HepG2 (cell line): ENCODE results near the gene HPCAL1. TPM values are rescaled to one million over a fixed set of nuclear protein-coding genes. Genes with fewer than 3 reads are reported as not detected.

Experiments used
- ATAC-seq: fragments of 200-7000 bp; cut with Tn5 transposase; 3 replicates; pipeline ENCODE4 v1.9.1; 2020; ENCODE audit warnings: mild to moderate bottlenecking, moderate library complexity
- BruUV-seq: library from RNA; stranded (reverse); fragments of 400-500 nt; replicated peaks from 2 replicates; lab custom pipeline; 2021; lab: Mats Ljungman, UMichigan
- CTCF ChIA-PET: fragments of 300-600 bp; formaldehyde crosslinking; extraction: SDS; loops from one replicate; lab custom pipeline; 2021; ENCODE audit warnings: low total read pairs, inconsistent platforms, low intra/inter-chr PET ratio; lab: Yijun Ruan, JAX
- POLR2A ChIA-PET: fragments of 350-600 bp; sonication (Branson Sonifier 250); formaldehyde crosslinking; loops from one replicate; lab custom pipeline; 2020; ENCODE audit warnings: antibody characterized with exemption, inconsistent platforms; lab: Yijun Ruan, JAX
- DNase-seq: peaks from one replicate; pipeline ENCODE4 v3.0.0-alpha.2; 2015; ENCODE audit warnings: low spot score
- FAIRE-seq: peaks from 3 replicates; lab custom pipeline; 2011; peaks lifted over from hg19 to GRCh38; lab: Jason Lieb, UNC
- H2AFZ ChIP-seq: one replicate; pipeline ENCODE4 v1.6.1; 2011; ENCODE audit warnings: low read length, inconsistent platforms
- H3K27ac ChIP-seq: fragments of 300-600 bp; 3 replicates; pipeline ENCODE4 v1.8.0; 2011; ENCODE audit warnings: mixed run types, mild to moderate bottlenecking, mixed read lengths, low read length, inconsistent platforms; ENCODE audit not compliant: insufficient read depth; ENCODE audit errors: extremely low read length
- H3K27me3 ChIP-seq, 2 experiments: fragments of 200-600 bp in 1 of 2; 2 replicates in 1 of 2; 3 replicates in 1 of 2; pipeline versions ENCODE4 v1.6.0 to v1.8.0; 2011; ENCODE audit warnings: low read length in 2 of 2, mild to moderate bottlenecking in 2 of 2, moderate library complexity in 2 of 2, inconsistent platforms in 1 of 2; ENCODE audit not compliant: insufficient read depth in 2 of 2, control insufficient read depth in 1 of 2
- H3K36me3 ChIP-seq, 2 experiments: fragments of 200-600 bp in 1 of 2; replicated peaks in 1 of 2; 2 replicates in 1 of 2; 3 replicates in 1 of 2; pipeline versions ENCODE4 v1.5.1 to v1.8.0; 2011; ENCODE audit warnings: low read length in 2 of 2, inconsistent platforms in 1 of 2; ENCODE audit not compliant: insufficient read depth in 2 of 2, control insufficient read depth in 1 of 2
- H3K4me1 ChIP-seq: 2 replicates; pipeline ENCODE4 v1.5.1; 2012; ENCODE audit warnings: low read length, inconsistent platforms; ENCODE audit not compliant: insufficient read depth
- H3K4me2 ChIP-seq: 2 replicates; pipeline ENCODE4 v1.6.0; 2011; ENCODE audit warnings: low read depth, low read length, inconsistent platforms
- H3K4me3 ChIP-seq, 3 experiments: fragments of 200-600 bp in 1 of 3; sonication (generic), shearing (Covaris generic) in 1 of 3; replicated peaks in 1 of 3; 2 replicates each; pipeline ENCODE4 v1.5.1; 2011 to 2016; ENCODE audit warnings: low read length in 3 of 3, inconsistent platforms in 2 of 3, low read depth in 2 of 3, mild to moderate bottlenecking in 2 of 3, control low read depth in 1 of 3, mixed read lengths in 1 of 3; ENCODE audit not compliant: insufficient read depth in 1 of 3
- H3K79me2 ChIP-seq: one replicate; pipeline ENCODE4 v1.6.1; 2011; ENCODE audit warnings: low read length, inconsistent platforms; ENCODE audit not compliant: insufficient read depth
- H3K9ac ChIP-seq: 2 replicates; pipeline ENCODE4 v1.6.0; 2011; ENCODE audit warnings: mild to moderate bottlenecking, low read depth, low read length, inconsistent platforms; ENCODE audit not compliant: insufficient read depth
- H3K9me3 ChIP-seq: 2 replicates; pipeline ENCODE4 v1.5.1; 2012; ENCODE audit warnings: mild to moderate bottlenecking, low read length
- H4K20me1 ChIP-seq: 2 replicates; pipeline ENCODE4 v1.6.0; 2011; ENCODE audit warnings: inconsistent platforms, mild to moderate bottlenecking, low read length, moderate library complexity; ENCODE audit not compliant: insufficient read depth
- EHMT2 ChIP-seq: fragments of 200-600 bp; sonication (generic); IDR thresholded peaks from 2 replicates; pipeline ENCODE4 v1.7.0; 2017; ENCODE audit warnings: antibody characterized with exemption, low read depth, low read length, borderline replicate concordance
- FOXO1 ChIP-seq: sonication (generic); formaldehyde crosslinking; IDR thresholded peaks from 2 replicates; pipeline ENCODE4 v1.4.0; 2020; ENCODE audit warnings: missing genetic modification reagents
- MBD4 ChIP-seq: IDR thresholded peaks from 2 replicates; pipeline ENCODE4 v1.6.1; 2012; ENCODE audit warnings: low read length, inconsistent platforms, borderline replicate concordance
- RAD21 ChIP-seq: fragments of 450-650 bp; formaldehyde crosslinking; IDR thresholded peaks from 2 replicates; pipeline ENCODE4 v1.5.0; 2020; ENCODE audit warnings: mild to moderate bottlenecking
- ZBTB37 ChIP-seq: sonication (generic); formaldehyde crosslinking; IDR thresholded peaks from 2 replicates; pipeline ENCODE4 v1.4.0; 2020; ENCODE audit warnings: mild to moderate bottlenecking, missing genetic modification reagents
- ZNF501 ChIP-seq: sonication (generic); formaldehyde crosslinking; IDR thresholded peaks from 2 replicates; pipeline ENCODE4 v1.5.1; 2020; ENCODE audit warnings: mild to moderate bottlenecking, moderate library complexity, missing genetic modification reagents
- ZNF75D ChIP-seq: sonication (generic); formaldehyde crosslinking; IDR thresholded peaks from 2 replicates; pipeline ENCODE4 v1.8.1; 2023; ENCODE audit warnings: missing genetic modification reagents, mild to moderate bottlenecking, borderline replicate concordance
- WGBS: methylation state at CpG from one replicate; pipeline ENCODE4 v1.1.6; 2017; ENCODE audit warnings: low lambda C conversion rate; 5-methylcytosine and 5-hydroxymethylcytosine counted together
- in situ Hi-C: cut with HindIII; loops from 2 replicates; pipeline ENCODE4 v1.10.0; 2017; ENCODE audit warnings: low pct_unique_long_range_greater_than_20kb; ENCODE audit not compliant: extremely low pct_ligation_motif_present
- intact Hi-C: fragments of 100-400 bp; cut with micrococcal nuclease; formaldehyde crosslinking; loops from one replicate; pipeline ENCODE4 v1.10.0; 2022; ENCODE audit not compliant: unreplicated experiment
- polyA plus RNA-seq, 8 experiments: library from polyadenylated mRNA; depleted of rRNA in 3 of 8; stranded (reverse) in 7 of 8; unstranded in 1 of 8; fragments of >200 nt; fragmentation: Illumina TruSeq in 4 of 8; extraction: Trizol in 4 of 8; gene quantifications; 2 replicates each; pipeline versions ENCODE4 v1.2.1 to v1.2.3, GENCODE V29; 2011 to 2016; ENCODE audit warnings: low read depth in 4 of 8, missing spikeins in 1 of 8, mixed read lengths in 1 of 8; ENCODE audit not compliant: insufficient read depth in 1 of 8
- total RNA-seq, 5 experiments: library from RNA; depleted of rRNA; stranded (reverse); fragments of >200 nt; fragmentation: Illumina TruSeq; extraction: Trizol; gene quantifications; 2 replicates each; pipeline ENCODE4 v1.2.3, GENCODE V29; 2016; ENCODE audit warnings: low read depth in 1 of 5

HPCAL1 gene
- total and polyA plus RNA-seq, 2 of the 13 experiments (the other 11 are each of a cell fraction or from before 2014, with no cell fraction given), result 29.5 to 29.9 TPM

DNA sequence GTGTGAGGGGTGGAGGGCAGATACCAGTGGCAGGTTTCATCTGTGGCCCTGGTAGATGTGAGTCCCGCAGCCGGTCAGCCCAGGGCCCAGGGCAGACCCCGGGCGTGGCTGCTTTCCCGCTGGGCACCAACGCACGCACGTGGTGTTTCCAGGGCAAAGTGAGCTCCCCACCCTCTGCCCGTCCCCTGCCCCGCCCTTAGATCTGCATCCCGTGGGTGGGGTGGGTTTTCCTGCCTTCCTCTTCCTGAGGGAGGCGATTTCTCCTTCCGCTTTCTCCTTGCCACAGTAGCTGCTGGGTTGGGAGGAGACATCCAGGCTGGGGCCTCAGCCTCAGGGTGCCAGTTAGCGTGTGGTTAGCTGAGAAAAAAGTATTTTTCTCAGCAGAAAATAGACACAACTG, 95.8 kb downstream of the HPCAL1 start:
- no peak for FAIRE-seq
- in situ Hi-C loops (no loop called here), intact Hi-C loops (no loop called here)
- Histone ChIP-seq H3K79me2 (no peaks in the 10 kb centered on the region), H3K4me1 (peaks cover 36% of the 10 kb centered on the region), H3K27me3 (no peaks in the 10 kb centered on the region), H3K36me3 (peaks cover 4 to 6% of the 10 kb centered on the region in 2 experiments; a peak in 2 of 5 replicates), H4K20me1 (peaks cover 4% of the 10 kb centered on the region; the same call in 1 of the 2 replicates), H3K4me2 (no peak overlapping the region), H3K9me3 (no peaks in the 10 kb centered on the region), H3K27ac (no peak overlapping the region), H3K9ac (no peak overlapping the region), H3K4me3 (no peak overlapping the region), H2AFZ (no peak overlapping the region)
- CTCF ChIA-PET, result no interaction called here
- WGBS, result 94% methylated on average over 9 of the region's 14 CpGs
- no peak for ATAC-seq
- POLR2A ChIA-PET, result no interaction called here
- TF ChIP-seq ZNF501 (no peak), ZNF75D (no peak), RAD21 (CRISPR knock-in tag) (no peak), EHMT2 (no peak), MBD4 (no peak)
- no TSS peak for BruUV-seq
- no peak for DNase-seq

- ChIA-PET POLR2A (no interaction called here), CTCF (no interaction called here)
- 70% methylated on average over 16 of the region's 16 CpGs for WGBS
- no peaks in the 10 kb centered on the region for H3K27me3 ChIP-seq
- H3K79me2 ChIP-seq, result no peaks in the 10 kb centered on the region
- H3K36me3 ChIP-seq, result peaks cover 4 to 6% of the 10 kb centered on the region in 2 experiments; a peak in 3 of 5 replicates
- no peak overlapping the region for H3K27ac ChIP-seq
- H3K4me1 ChIP-seq, result peaks cover 34% of the 10 kb centered on the region
- DNase-seq (no peak), FAIRE-seq (no peak), ATAC-seq (no peak)
- BruUV-seq, result no TSS peak
- no peak overlapping the region for H3K9ac ChIP-seq
- H2AFZ ChIP-seq, result no peak overlapping the region
- in situ Hi-C loops (no loop called here), intact Hi-C loops (no loop called here)
- no peak overlapping the region for H3K4me2 ChIP-seq
- H3K4me3 ChIP-seq, result no peak overlapping the region
- peaks cover 4% of the 10 kb centered on the region; the same call in 1 of the 2 replicates for H4K20me1 ChIP-seq
- TF ChIP-seq ZBTB37 (CRISPR knock-in tag), result 0 out of 2 replicates have a peak, but pooled peaks have one; percentile 25
- TF ChIP-seq FOXO1, result no peak
- TF ChIP-seq, all 625 proteins: peak for 1
- no peaks in the 10 kb centered on the region for H3K9me3 ChIP-seq
Observed at GRCh38 chr2:10399358-10399757, 96.7 kb downstream of the HPCAL1 start.
